ELF-1 (cell line): ENCODE results near the gene CDK14.

Source experiments
- DNase-seq: peaks from one replicate; pipeline ENCODE4 v3.0.0-alpha.2; 2016; ENCODE audit warnings: low read depth, low spot score

Gene CDK14

GRCh38 chr7:91045606-91046005, 449.5 kb downstream of the CDK14 start:
- no peak for DNase-seq

GRCh38 chr7:91046322-91047089, 450.4 kb downstream of the CDK14 start:
- no peak for DNase-seq

GRCh38 chr7:91047636-91048035, 451.5 kb downstream of the CDK14 start:
- DNase-seq = no peak

GRCh38 chr7:91050677-91051076, 454.6 kb downstream of the CDK14 start:
- no peak for DNase-seq

GRCh38 chr7:91051966-91052365, 455.8 kb downstream of the CDK14 start:
- peak; percentile 73 for DNase-seq

GRCh38 chr7:91054374-91054773, 458.3 kb downstream of the CDK14 start:
- DNase-seq = no peak

GRCh38 chr7:91055219-91055618, 459.1 kb downstream of the CDK14 start:
- no peak for DNase-seq

- DNase-seq = no peak
Measured at GRCh38 chr7:91062713-91063112, 466.6 kb downstream of the CDK14 start.

- no peak for DNase-seq
Measured at GRCh38 chr7:91064052-91064451, 467.9 kb downstream of the CDK14 start.

GRCh38 chr7:91064938-91065337, 468.8 kb downstream of the CDK14 start:
- DNase-seq = no peak

- peak; percentile 14 for DNase-seq
Measured at GRCh38 chr7:91066627-91067026, 470.5 kb downstream of the CDK14 start.

- DNase-seq = no peak
Measured at GRCh38 chr7:91067242-91067641, 471.1 kb downstream of the CDK14 start.

- no peak for DNase-seq
Measured at GRCh38 chr7:91068136-91068795, 472.1 kb downstream of the CDK14 start.

- DNase-seq = no peak
Measured at GRCh38 chr7:91069146-91069545, 473.0 kb downstream of the CDK14 start.

- DNase-seq = no peak
Measured at GRCh38 chr7:91079487-91079886, 483.4 kb downstream of the CDK14 start.

GRCh38 chr7:91080351-91080750, 484.2 kb downstream of the CDK14 start:
- DNase-seq = no peak

- no peak for DNase-seq
Measured at GRCh38 chr7:91082038-91082437, 485.9 kb downstream of the CDK14 start.

GRCh38 chr7:91082852-91083495, 486.9 kb downstream of the CDK14 start:
- DNase-seq = no peak

- DNase-seq = no peak
Measured at GRCh38 chr7:91083855-91084644, 487.9 kb downstream of the CDK14 start.

- no peak for DNase-seq
Measured at GRCh38 chr7:91085175-91085574, 489.1 kb downstream of the CDK14 start.

GRCh38 chr7:91086200-91086599, 490.1 kb downstream of the CDK14 start:
- DNase-seq = no peak

- DNase-seq = no peak
Measured at GRCh38 chr7:91088156-91088555, 492.0 kb downstream of the CDK14 start.
